RWPE1 (cell line): ENCODE results near the gene PHLDA1.

Source experiments
- CTCF ChIA-PET: fragments of 350-600 bp; sonication (Branson Sonifier 250); formaldehyde crosslinking; extraction: SDS; loops from one replicate; lab custom pipeline; 2021; lab: Yijun Ruan, JAX
- POLR2A ChIA-PET: fragments of 400-600 bp; formaldehyde crosslinking; extraction: SDS; loops from one replicate; lab custom pipeline; 2020; ENCODE audit warnings: antibody characterized with exemption; ENCODE audit not compliant: low non-redundant PET; lab: Yijun Ruan, JAX
- DNase-seq: peaks from one replicate; pipeline ENCODE4 v3.0.0; 2012; ENCODE audit warnings: low spot score
- H3K27ac ChIP-seq: fragments of 450-650 bp; 2 replicates; pipeline ENCODE4 v1.5.1; 2017
- TF ChIP-seq, protein P1 (sequence below): fragments of 450-650 bp; conservative IDR thresholded peaks from 2 replicates; pipeline ENCODE4 v1.5.1; 2017; ENCODE audit warnings: low read depth, mild to moderate bottlenecking

Gene PHLDA1

DNA sequence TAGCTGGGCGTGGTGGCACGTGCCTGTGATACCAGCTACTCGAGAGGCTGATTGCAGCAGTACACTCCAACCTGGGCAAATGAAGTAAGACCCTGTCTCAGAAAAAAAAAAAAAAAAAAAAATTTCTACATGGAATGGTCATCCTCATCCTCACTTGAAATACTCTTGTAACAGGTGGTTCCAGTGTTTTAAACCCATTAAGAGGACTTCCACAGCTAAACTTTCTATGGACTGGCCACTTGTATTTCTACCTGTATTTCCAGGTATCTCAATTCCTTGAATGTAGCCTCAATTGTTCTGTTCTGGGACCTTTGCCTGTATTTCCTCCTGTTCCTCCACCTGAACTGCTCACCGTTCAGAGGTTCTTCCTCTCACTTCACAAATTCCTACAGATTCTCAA is 11.8 kb upstream of the PHLDA1 start:
- CTCF ChIA-PET: no interaction called here
- DNase-seq: no peak
- no peak overlapping the region for H3K27ac ChIP-seq
- POLR2A ChIA-PET: no interaction called here
- TF ChIP-seq, protein P1, sequence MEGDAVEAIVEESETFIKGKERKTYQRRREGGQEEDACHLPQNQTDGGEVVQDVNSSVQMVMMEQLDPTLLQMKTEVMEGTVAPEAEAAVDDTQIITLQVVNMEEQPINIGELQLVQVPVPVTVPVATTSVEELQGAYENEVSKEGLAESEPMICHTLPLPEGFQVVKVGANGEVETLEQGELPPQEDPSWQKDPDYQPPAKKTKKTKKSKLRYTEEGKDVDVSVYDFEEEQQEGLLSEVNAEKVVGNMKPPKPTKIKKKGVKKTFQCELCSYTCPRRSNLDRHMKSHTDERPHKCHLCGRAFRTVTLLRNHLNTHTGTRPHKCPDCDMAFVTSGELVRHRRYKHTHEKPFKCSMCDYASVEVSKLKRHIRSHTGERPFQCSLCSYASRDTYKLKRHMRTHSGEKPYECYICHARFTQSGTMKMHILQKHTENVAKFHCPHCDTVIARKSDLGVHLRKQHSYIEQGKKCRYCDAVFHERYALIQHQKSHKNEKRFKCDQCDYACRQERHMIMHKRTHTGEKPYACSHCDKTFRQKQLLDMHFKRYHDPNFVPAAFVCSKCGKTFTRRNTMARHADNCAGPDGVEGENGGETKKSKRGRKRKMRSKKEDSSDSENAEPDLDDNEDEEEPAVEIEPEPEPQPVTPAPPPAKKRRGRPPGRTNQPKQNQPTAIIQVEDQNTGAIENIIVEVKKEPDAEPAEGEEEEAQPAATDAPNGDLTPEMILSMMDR: no peak

DNA sequence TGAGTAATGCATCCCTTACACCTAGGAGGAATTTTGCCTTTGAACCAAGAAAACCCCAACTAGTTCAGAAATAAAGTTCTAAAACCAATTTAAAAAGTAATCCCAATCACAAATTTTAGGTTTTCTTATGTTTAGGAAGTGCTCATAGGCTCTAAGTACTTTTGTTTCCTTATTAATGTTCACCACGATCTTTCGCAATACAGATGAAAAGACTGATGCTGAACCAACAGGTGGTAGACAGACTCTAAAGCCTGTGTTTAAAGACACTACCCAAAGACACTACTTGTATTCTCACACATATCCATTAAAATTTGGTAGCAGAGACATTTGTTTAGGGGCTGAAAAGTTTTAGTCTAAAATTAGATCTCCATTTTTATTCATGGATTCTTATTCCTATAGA is 10.6 kb upstream of the PHLDA1 start:
- POLR2A ChIA-PET: no interaction called here
- CTCF ChIA-PET: no interaction called here
- DNase-seq: no peak
- TF ChIP-seq, protein P1: no peak
- no peak overlapping the region for H3K27ac ChIP-seq

DNA sequence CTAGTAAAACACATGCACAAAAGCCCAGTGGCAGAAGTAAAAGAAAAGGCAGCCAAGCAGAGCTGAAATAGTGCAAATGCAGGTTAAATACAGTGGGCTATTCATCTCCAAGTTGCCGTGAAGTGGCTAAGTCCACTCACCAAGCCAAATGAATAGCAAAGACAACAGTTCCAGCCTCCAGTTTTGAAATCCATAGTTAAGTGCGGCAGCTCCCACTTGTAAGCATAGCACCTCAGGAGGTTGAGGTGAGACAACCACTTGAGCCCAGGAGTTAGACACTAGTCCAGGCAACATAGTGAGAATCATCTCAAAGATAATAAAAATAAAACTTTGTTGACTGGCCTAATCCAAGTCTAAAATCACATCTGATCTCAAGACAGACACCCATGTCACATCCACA is 9.8 kb upstream of the PHLDA1 start:
- DNase-seq: no peak
- no peak overlapping the region for H3K27ac ChIP-seq
- CTCF ChIA-PET: interaction anchor here (0.6 kb wide), 1 partner anchor 348 kb away, joined by 3 read pairs; no protein-coding TSS in a partner anchor
- TF ChIP-seq, protein P1: no peak
- POLR2A ChIA-PET: no interaction called here

DNA sequence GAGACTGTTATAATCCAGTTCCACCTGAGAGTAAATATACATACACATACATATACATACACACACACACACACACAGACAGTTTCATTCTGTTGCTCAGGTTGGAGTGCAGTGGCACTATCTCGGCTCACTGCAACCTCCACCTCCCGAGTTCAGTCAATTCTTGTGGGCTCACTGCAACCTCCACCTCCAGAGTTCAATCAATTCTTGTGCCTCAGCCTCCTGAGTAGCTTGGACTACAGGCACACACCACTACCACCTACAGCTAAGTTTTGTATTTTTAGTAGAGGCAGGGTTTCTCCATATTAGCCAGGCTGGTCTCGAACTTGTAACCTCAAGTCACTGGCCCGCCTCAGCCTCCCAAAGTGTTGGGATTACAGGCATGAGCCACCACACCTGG is 8.9 kb upstream of the PHLDA1 start:
- no peak overlapping the region for H3K27ac ChIP-seq
- ChIA-PET CTCF (interaction anchor here (0.7 to 0.8 kb wide), 2 partner anchors 242 to 307 kb away, joined by 3 read pairs; no protein-coding TSS in a partner anchor), POLR2A (no interaction called here)
- no peak for DNase-seq
- TF ChIP-seq, protein P1: no peak

DNA sequence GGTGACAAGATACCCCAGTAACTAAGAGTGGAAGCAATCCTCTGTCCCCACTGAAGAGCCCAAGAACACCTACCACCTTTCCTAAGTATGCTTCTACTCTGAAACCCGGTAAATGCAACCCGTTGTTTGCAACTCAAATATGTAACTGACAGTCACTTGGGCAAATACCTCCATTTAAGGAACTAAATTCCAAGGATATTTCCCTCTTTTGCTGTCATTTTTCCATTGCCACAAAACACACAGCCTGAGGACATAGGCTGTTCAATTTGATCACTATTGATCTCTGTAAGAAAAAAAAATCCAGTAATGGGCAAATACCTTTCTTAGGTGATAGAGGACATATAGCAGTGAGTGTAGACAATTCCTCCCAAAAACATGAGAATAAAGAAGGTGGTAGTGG is 6.6 kb upstream of the PHLDA1 start:
- no peak for DNase-seq
- H3K27ac ChIP-seq: no peak overlapping the region
- CTCF ChIA-PET: interaction anchor here (0.7 kb wide), 1 partner anchor 31 kb away, joined by 3 read pairs; no protein-coding TSS in a partner anchor

DNA sequence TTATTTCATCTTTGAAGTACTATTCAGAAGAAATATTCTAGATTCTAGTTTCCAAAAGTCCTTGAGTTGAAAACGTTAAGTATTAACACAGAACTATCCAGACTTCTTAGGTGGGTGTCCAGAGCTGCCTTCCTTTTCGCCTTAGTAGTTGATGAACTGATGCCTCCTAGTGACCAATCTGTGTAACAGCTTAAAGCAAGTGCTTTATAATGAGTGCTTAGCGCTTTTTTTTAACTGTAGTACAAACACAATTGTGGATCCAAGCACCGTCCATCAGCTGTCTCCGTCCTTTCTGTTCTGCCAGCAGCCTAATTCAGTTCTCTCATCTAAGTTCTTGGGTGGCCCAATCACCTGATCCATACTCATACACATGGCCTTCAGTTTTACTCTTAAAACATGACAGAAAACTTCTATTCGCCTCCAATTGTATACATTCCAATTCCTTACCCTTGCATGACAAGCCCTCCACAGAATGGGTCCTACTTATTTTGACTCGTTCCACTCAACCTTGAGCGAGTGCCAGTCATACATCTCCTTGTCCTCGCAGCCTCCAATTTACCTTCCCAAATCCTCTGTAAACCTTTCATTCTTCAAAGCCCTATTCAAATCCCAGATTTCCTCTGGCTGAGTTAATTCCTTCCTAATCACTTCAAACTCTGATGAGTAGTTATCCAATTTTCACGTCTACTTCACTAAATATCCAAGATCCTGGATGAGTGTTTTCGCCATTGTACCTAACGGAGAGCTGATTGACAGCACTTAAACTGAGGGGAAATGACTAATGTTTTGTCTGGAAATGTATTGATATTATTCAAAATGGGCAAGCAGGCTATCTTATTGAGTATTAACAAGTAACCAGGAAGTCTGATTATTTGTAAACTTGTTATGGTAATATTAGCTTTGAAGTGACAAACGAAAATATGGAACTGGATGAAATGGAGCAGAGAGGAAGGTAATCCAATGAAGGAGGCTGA is 5.8 kb upstream of the PHLDA1 start:
- TF ChIP-seq, protein P1: peak; percentile 66
- POLR2A ChIA-PET: no interaction called here
- DNase-seq: peak; percentile 34
- no peak overlapping the region for H3K27ac ChIP-seq
- CTCF ChIA-PET: interaction anchor here (0.6 to 1.3 kb wide), 8 partner anchors 9 to 510 kb away, joined by 3 to 5 read pairs (median 3); no protein-coding TSS in a partner anchor

More for the DNA sequence above, 6.6 kb upstream of the PHLDA1 start:
- TF ChIP-seq, protein P1: no peak
- POLR2A ChIA-PET: no interaction called here
